HepG2 (cell line): Measurements from ENCODE around the gene IER2. TPM values are rescaled to one million over a fixed set of nuclear protein-coding genes. Genes with fewer than 3 reads are reported as not detected.
A peak's percentile ranks its signal among the peaks of the same experiment; 100 is the strongest.

Source experiments
- AGO1 ChIP-seq: fragments of 200-400 bp; formaldehyde crosslinking; IDR thresholded peaks from 2 replicates; pipeline ENCODE4 v1.6.1; 2017; ENCODE audit warnings: mild to moderate bottlenecking, low read depth, low read length, moderate library complexity; ENCODE audit not compliant: poor library complexity, severe bottlenecking
- BRCA1 ChIP-seq: sonication (generic); formaldehyde crosslinking; IDR thresholded peaks from 2 replicates; pipeline ENCODE4 v1.4.0; 2020; ENCODE audit warnings: missing genetic modification reagents
- CENPX ChIP-seq: sonication (generic); formaldehyde crosslinking; IDR thresholded peaks from 2 replicates; pipeline ENCODE4 v1.9.0; 2021; ENCODE audit warnings: mild to moderate bottlenecking, missing genetic modification reagents, moderate library complexity
- HMGA1 ChIP-seq: sonication (generic); formaldehyde crosslinking; conservative IDR thresholded peaks from 2 replicates; pipeline ENCODE4 v1.4.0; 2020; ENCODE audit warnings: missing genetic modification reagents
- HNRNPL ChIP-seq: fragments of 200-400 bp; formaldehyde crosslinking; IDR thresholded peaks from 2 replicates; pipeline ENCODE4 v1.6.1; 2017; ENCODE audit warnings: mild to moderate bottlenecking, low read depth, low read length
- KLF16 ChIP-seq, 2 experiments: sonication (generic) in 1 of 2; formaldehyde crosslinking in 1 of 2; IDR thresholded peaks; 2 replicates each; pipeline versions ENCODE4 v1.6.1 to v1.8.0; 2016 to 2023; ENCODE audit warnings: missing genetic modification reagents in 2 of 2, missing compliant biosample characterization in 1 of 2
- MYC ChIP-seq: sonication (generic); formaldehyde crosslinking; IDR thresholded peaks from 2 replicates; pipeline ENCODE4 v1.9.0; 2021; ENCODE audit warnings: missing genetic modification reagents, borderline replicate concordance
- NCOR1 ChIP-seq: fragments of 200-600 bp; sonication (generic); IDR thresholded peaks from 2 replicates; pipeline ENCODE4 v1.7.0; 2017; ENCODE audit warnings: antibody characterized with exemption, low read length, borderline replicate concordance
- NRL ChIP-seq: sonication (generic); formaldehyde crosslinking; IDR thresholded peaks from 2 replicates; pipeline ENCODE4 v1.5.0; 2020; ENCODE audit warnings: missing genetic modification reagents, mild to moderate bottlenecking, moderate library complexity, borderline replicate concordance
- YEATS4 ChIP-seq: sonication (generic); formaldehyde crosslinking; IDR thresholded peaks from 2 replicates; pipeline ENCODE4 v1.4.0; 2020; ENCODE audit warnings: missing genetic modification reagents, borderline replicate concordance
- ZBTB7A ChIP-seq: sonication (generic); formaldehyde crosslinking; IDR thresholded peaks from 2 replicates; pipeline ENCODE4 v1.8.0; 2022; ENCODE audit warnings: mild to moderate bottlenecking, missing genetic modification reagents
- ZNF296 ChIP-seq: sonication (generic); formaldehyde crosslinking; conservative IDR thresholded peaks from 2 replicates; pipeline ENCODE4 v1.5.0; 2020; ENCODE audit warnings: mild to moderate bottlenecking, missing genetic modification reagents
- ZNF563 ChIP-seq: sonication (generic); formaldehyde crosslinking; IDR thresholded peaks from 2 replicates; pipeline ENCODE4 v1.8.0; 2022; ENCODE audit warnings: mild to moderate bottlenecking, moderate library complexity, missing genetic modification reagents
- ZNF703 ChIP-seq: sonication (generic); formaldehyde crosslinking; IDR thresholded peaks from 2 replicates; pipeline ENCODE4 v1.5.1; 2020; ENCODE audit warnings: missing genetic modification reagents, mild to moderate bottlenecking, moderate library complexity, borderline replicate concordance
- ZNF879 ChIP-seq: sonication (generic); formaldehyde crosslinking; IDR thresholded peaks from 2 replicates; pipeline ENCODE4 v1.8.1; 2023; ENCODE audit warnings: missing genetic modification reagents
- polyA plus RNA-seq, 8 experiments: library from polyadenylated mRNA; depleted of rRNA in 3 of 8; stranded (reverse) in 7 of 8; unstranded in 1 of 8; fragments of >200 nt; fragmentation: Illumina TruSeq in 4 of 8; extraction: Trizol in 4 of 8; gene quantifications; 2 replicates each; pipeline versions ENCODE4 v1.2.1 to v1.2.3, GENCODE V29; 2011 to 2016; ENCODE audit warnings: low read depth in 4 of 8, missing spikeins in 1 of 8, mixed read lengths in 1 of 8; ENCODE audit not compliant: insufficient read depth in 1 of 8
- total RNA-seq, 5 experiments: library from RNA; depleted of rRNA; stranded (reverse); fragments of >200 nt; fragmentation: Illumina TruSeq; extraction: Trizol; gene quantifications; 2 replicates each; pipeline ENCODE4 v1.2.3, GENCODE V29; 2016; ENCODE audit warnings: low read depth in 1 of 5
- TF ChIP-seq, protein P1 (sequence below): sonication (generic); formaldehyde crosslinking; IDR thresholded peaks from 2 replicates; pipeline ENCODE4 v1.9.0; 2021; ENCODE audit warnings: missing genetic modification reagents, mild to moderate bottlenecking, borderline replicate concordance
- TF ChIP-seq, protein P2 (sequence below): sonication (generic); formaldehyde crosslinking; IDR thresholded peaks from 2 replicates; pipeline ENCODE4 v1.4.0; 2020; ENCODE audit warnings: missing genetic modification reagents, borderline replicate concordance
- TF ChIP-seq, protein P3 (sequence below): sonication (generic); formaldehyde crosslinking; IDR thresholded peaks from 2 replicates; pipeline ENCODE4 v1.4.0; 2020; ENCODE audit warnings: missing genetic modification reagents
- TF ChIP-seq, protein P4 (sequence below): sonication (generic); formaldehyde crosslinking; IDR thresholded peaks from 2 replicates; pipeline ENCODE4 v1.4.0; 2020; ENCODE audit warnings: missing genetic modification reagents

IER2 gene
- total and polyA plus RNA-seq, 2 of the 13 experiments (the other 11 are each of a cell fraction or from before 2014, with no cell fraction given): 10.1 to 14.3 TPM

DNA sequence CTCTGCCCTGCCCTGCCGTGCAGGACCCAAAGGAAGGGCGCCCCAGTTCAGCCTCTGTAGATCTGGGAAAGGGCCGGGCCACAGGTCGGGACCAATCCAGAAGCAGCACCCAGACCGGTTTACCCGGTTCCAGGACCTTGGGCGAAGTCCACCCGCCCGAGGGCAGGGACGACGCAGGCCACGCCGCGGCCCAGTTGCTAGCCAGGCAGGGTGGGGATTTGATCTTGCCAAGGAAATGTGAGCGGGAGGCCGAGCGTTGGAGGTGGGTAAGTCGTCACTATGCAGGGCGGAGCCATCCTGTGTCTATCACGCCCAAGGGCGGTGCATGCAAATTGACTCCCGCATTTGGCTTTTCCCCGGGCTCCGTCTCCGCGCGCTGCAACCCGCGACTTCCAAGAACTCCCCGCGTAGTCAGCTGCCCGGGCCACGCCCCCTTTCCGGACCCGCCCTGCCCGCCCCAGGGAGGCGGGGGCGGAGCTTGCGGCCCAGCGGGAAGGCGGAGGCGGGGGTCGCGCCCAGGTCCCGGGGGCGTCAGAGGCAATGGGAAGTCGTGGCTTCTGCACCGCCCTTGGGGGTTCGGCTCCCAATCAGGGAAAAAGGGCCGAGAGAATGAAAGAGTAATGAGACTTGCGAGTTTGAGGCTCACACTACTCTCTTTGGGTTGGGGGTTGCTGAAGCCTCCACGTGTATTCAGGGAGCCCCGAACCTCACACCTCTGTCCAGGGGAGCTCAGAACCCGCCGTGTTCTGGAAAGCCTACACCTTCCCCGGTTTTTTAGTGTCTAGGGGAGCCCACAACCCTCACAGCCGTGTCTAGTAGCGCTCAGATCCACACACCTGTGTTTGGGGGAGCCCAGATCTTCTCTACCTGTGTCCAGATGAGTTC, 12.8 kb downstream of the IER2 start (continued):
- TF ChIP-seq, protein P1, sequence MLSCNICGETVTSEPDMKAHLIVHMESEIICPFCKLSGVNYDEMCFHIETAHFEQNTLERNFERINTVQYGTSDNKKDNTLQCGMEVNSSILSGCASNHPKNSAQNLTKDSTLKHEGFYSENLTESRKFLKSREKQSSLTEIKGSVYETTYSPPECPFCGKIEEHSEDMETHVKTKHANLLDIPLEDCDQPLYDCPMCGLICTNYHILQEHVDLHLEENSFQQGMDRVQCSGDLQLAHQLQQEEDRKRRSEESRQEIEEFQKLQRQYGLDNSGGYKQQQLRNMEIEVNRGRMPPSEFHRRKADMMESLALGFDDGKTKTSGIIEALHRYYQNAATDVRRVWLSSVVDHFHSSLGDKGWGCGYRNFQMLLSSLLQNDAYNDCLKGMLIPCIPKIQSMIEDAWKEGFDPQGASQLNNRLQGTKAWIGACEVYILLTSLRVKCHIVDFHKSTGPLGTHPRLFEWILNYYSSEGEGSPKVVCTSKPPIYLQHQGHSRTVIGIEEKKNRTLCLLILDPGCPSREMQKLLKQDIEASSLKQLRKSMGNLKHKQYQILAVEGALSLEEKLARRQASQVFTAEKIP (CRISPR knock-in tag): no peak
- TF ChIP-seq HMGA1 (CRISPR knock-in tag) (no peak), ZNF879 (CRISPR knock-in tag) (no peak), YEATS4 (CRISPR knock-in tag) (peak; percentile 71; the same call in 1 of the 2 replicates), CENPX (CRISPR knock-in tag) (no peak), ZNF703 (no peak), NCOR1 (peak; percentile 81; the same call in 1 of the 2 replicates), ZBTB7A (CRISPR knock-in tag) (peak; percentile 95), KLF16 (CRISPR knock-in tag; IDR thresholded peaks at IDR 0.05) (peak in 1 of 2 experiments; percentile 66; a peak in 2 of 4 replicates), BRCA1 (CRISPR knock-in tag) (no peak), HNRNPL (0 out of 2 replicates have a peak, but pooled peaks have one; percentile 72), ZNF563 (CRISPR knock-in tag) (peak; percentile 59; the same call in 1 of the 2 replicates), MYC (CRISPR knock-in tag) (peak; percentile 89), ZNF296 (CRISPR knock-in tag) (0 out of 2 replicates have a peak, but pooled peaks have one; percentile 9), NRL (CRISPR knock-in tag) (peak; percentile 39; the same call in 1 of the 2 replicates), AGO1 (peak; percentile 68)
- TF ChIP-seq, protein P2, sequence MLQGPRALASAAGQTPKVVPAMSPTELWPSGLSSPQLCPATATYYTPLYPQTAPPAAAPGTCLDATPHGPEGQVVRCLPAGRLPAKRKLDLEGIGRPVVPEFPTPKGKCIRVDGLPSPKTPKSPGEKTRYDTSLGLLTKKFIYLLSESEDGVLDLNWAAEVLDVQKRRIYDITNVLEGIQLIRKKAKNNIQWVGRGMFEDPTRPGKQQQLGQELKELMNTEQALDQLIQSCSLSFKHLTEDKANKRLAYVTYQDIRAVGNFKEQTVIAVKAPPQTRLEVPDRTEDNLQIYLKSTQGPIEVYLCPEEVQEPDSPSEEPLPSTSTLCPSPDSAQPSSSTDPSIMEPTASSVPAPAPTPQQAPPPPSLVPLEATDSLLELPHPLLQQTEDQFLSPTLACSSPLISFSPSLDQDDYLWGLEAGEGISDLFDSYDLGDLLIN (CRISPR knock-in tag): no peak
- TF ChIP-seq, protein P3, sequence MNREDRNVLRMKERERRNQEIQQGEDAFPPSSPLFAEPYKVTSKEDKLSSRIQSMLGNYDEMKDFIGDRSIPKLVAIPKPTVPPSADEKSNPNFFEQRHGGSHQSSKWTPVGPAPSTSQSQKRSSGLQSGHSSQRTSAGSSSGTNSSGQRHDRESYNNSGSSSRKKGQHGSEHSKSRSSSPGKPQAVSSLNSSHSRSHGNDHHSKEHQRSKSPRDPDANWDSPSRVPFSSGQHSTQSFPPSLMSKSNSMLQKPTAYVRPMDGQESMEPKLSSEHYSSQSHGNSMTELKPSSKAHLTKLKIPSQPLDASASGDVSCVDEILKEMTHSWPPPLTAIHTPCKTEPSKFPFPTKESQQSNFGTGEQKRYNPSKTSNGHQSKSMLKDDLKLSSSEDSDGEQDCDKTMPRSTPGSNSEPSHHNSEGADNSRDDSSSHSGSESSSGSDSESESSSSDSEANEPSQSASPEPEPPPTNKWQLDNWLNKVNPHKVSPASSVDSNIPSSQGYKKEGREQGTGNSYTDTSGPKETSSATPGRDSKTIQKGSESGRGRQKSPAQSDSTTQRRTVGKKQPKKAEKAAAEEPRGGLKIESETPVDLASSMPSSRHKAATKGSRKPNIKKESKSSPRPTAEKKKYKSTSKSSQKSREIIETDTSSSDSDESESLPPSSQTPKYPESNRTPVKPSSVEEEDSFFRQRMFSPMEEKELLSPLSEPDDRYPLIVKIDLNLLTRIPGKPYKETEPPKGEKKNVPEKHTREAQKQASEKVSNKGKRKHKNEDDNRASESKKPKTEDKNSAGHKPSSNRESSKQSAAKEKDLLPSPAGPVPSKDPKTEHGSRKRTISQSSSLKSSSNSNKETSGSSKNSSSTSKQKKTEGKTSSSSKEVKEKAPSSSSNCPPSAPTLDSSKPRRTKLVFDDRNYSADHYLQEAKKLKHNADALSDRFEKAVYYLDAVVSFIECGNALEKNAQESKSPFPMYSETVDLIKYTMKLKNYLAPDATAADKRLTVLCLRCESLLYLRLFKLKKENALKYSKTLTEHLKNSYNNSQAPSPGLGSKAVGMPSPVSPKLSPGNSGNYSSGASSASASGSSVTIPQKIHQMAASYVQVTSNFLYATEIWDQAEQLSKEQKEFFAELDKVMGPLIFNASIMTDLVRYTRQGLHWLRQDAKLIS (CRISPR knock-in tag): no peak
- TF ChIP-seq, protein P4, sequence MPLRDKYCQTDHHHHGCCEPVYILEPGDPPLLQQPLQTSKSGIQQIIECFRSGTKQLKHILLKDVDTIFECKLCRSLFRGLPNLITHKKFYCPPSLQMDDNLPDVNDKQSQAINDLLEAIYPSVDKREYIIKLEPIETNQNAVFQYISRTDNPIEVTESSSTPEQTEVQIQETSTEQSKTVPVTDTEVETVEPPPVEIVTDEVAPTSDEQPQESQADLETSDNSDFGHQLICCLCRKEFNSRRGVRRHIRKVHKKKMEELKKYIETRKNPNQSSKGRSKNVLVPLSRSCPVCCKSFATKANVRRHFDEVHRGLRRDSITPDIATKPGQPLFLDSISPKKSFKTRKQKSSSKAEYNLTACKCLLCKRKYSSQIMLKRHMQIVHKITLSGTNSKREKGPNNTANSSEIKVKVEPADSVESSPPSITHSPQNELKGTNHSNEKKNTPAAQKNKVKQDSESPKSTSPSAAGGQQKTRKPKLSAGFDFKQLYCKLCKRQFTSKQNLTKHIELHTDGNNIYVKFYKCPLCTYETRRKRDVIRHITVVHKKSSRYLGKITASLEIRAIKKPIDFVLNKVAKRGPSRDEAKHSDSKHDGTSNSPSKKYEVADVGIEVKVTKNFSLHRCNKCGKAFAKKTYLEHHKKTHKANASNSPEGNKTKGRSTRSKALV: peak; percentile 79
